Fibroblast of lung (primary cell): Measurements from ENCODE around the gene TRIM46. TPM values are rescaled to one million over a fixed set of nuclear protein-coding genes. Genes with fewer than 3 reads are reported as not detected.

ENCODE experiments used
- DNase-seq, 2 donors: peaks; one replicate each; pipeline versions ENCODE4 v3.0.0 to v3.0.0-alpha.2; 2010; ENCODE audit warnings: low read depth in 2 of 2
- H2AFZ ChIP-seq: 2 replicates; pipeline ENCODE4 v1.5.1; 2012; ENCODE audit warnings: low read length, control low read depth, inconsistent platforms
- H3K27ac ChIP-seq: 2 replicates; pipeline ENCODE4 v1.5.1; 2011; ENCODE audit warnings: low read length, control low read depth; ENCODE audit not compliant: insufficient read depth
- H3K27me3 ChIP-seq: 2 replicates; pipeline ENCODE4 v1.5.1; 2011; ENCODE audit warnings: mild to moderate bottlenecking, low read length; ENCODE audit not compliant: control insufficient read depth, insufficient read depth
- H3K36me3 ChIP-seq: 2 replicates; pipeline ENCODE4 v1.5.1; 2011; ENCODE audit warnings: low read length; ENCODE audit not compliant: control insufficient read depth, insufficient read depth
- H3K4me1 ChIP-seq: 2 replicates; pipeline ENCODE4 v1.5.1; 2011; ENCODE audit warnings: low read length; ENCODE audit not compliant: control insufficient read depth, insufficient read depth; ENCODE audit errors: extremely low read depth
- H3K4me2 ChIP-seq: 2 replicates; pipeline ENCODE4 v1.5.1; 2011; ENCODE audit warnings: low read length, control low read depth; ENCODE audit not compliant: insufficient read depth; ENCODE audit errors: extremely low read depth
- H3K4me3 ChIP-seq, 4 experiments: fragments of 200-600 bp in 1 of 4; sonication (generic) in 1 of 4; replicated peaks in 1 of 4; 2 replicates each; pipeline ENCODE4 v1.5.1; 2011 to 2016; ENCODE audit warnings: low read length in 4 of 4, low read depth in 3 of 4, mild to moderate bottlenecking in 3 of 4, control low read depth in 2 of 4, inconsistent platforms in 1 of 4, mixed read lengths in 1 of 4; ENCODE audit not compliant: insufficient read depth in 1 of 4; ENCODE audit errors: control extremely low read depth in 1 of 4
- H3K79me2 ChIP-seq: 2 replicates; pipeline ENCODE4 v1.5.1; 2012; ENCODE audit warnings: mild to moderate bottlenecking, low read length, inconsistent platforms; ENCODE audit not compliant: control insufficient read depth, insufficient read depth
- H3K9ac ChIP-seq: 2 replicates; pipeline ENCODE4 v1.5.1; 2011; ENCODE audit warnings: mild to moderate bottlenecking, low read length, control low read depth; ENCODE audit not compliant: insufficient read depth
- H3K9me3 ChIP-seq: 2 replicates; pipeline ENCODE4 v1.5.1; 2012; ENCODE audit warnings: low read depth, low read length; ENCODE audit not compliant: control insufficient read depth, insufficient read depth
- H4K20me1 ChIP-seq: 2 replicates; pipeline ENCODE4 v1.5.1; 2011; ENCODE audit warnings: low read length; ENCODE audit not compliant: control insufficient read depth, insufficient read depth; ENCODE audit errors: extremely low read depth
- CTCF ChIP-seq, 2 donors: IDR thresholded peaks in 1 of 2; conservative IDR thresholded peaks in 1 of 2; 1 replicate in 1 of 2; 2 replicates in 1 of 2; pipeline ENCODE4 v1.5.1; 2011 to 2012; ENCODE audit warnings: low read length in 2 of 2, control low read depth in 1 of 2, inconsistent platforms in 1 of 2, low read depth in 1 of 2, mild to moderate bottlenecking in 1 of 2
- EZH2 ChIP-seq: IDR thresholded peaks from 2 replicates; pipeline ENCODE4 v1.5.1; 2012; ENCODE audit warnings: low read length, control low read depth, mild to moderate bottlenecking; ENCODE audit errors: missing control alignments
- polyA plus RNA-seq, 2 donors: library from polyadenylated mRNA; depleted of rRNA in 1 of 2; stranded (reverse) in 1 of 2; unstranded in 1 of 2; fragments of >200 nt; gene quantifications; 2 replicates each; pipeline ENCODE4 v1.2.1, GENCODE V29; 2011 to 2012; ENCODE audit warnings: missing spikeins in 1 of 2
- total RNA-seq: library from RNA; depleted of rRNA; stranded (reverse); fragments of >200 nt; gene quantifications from 2 replicates; pipeline ENCODE4 v1.2.1, GENCODE V29; 2014

TRIM46 gene
- total and polyA plus RNA-seq, 2 donors (not counting 1 experiment from before 2014, with no cell fraction given): 1.9 to 4.0 TPM

- Histone ChIP-seq H3K27ac (no peak overlapping the region), H3K4me1 (peaks cover 8% of the 10 kb centered on the region), H3K9me3 (no peaks in the 10 kb centered on the region), H3K36me3 (peaks cover 15% of the 10 kb centered on the region), H2AFZ (no peak overlapping the region), H3K4me2 (no peak overlapping the region), H3K4me3 (no peak overlapping the region), H3K79me2 (peaks cover 11% of the 10 kb centered on the region), H3K9ac (no peak overlapping the region), H3K27me3 (no peaks in the 10 kb centered on the region), H4K20me1 (no peaks in the 10 kb centered on the region)
- no peak for TF ChIP-seq EZH2
- peak; percentile 83 to 95 for TF ChIP-seq CTCF (conservative IDR thresholded peaks at IDR 0.05 in 1 of 2, IDR thresholded peaks at IDR 0.05 in 1 of 2; ENCODE audit: low read depth in 1 of 2, low read length in 2 of 2)
- DNase-seq: peak; percentile 50 to 71
Observed at GRCh38 chr1:155176544-155177071, 3.0 kb downstream of the TRIM46 start.

- Histone ChIP-seq H3K36me3 (peaks cover 17% of the 10 kb centered on the region), H3K4me1 (peaks cover 6% of the 10 kb centered on the region), H3K9ac (no peak overlapping the region), H4K20me1 (no peaks in the 10 kb centered on the region), H3K27me3 (no peaks in the 10 kb centered on the region), H2AFZ (no peak overlapping the region), H3K4me2 (no peak overlapping the region), H3K27ac (no peak overlapping the region), H3K4me3 (no peak overlapping the region), H3K79me2 (peaks cover 7% of the 10 kb centered on the region), H3K9me3 (no peaks in the 10 kb centered on the region)
- DNase-seq: no peak
- no peak for TF ChIP-seq EZH2
- no peak for TF ChIP-seq CTCF (conservative IDR thresholded peaks at IDR 0.05 in 1 of 2, IDR thresholded peaks at IDR 0.05 in 1 of 2; ENCODE audit: low read depth in 1 of 2, low read length in 2 of 2)
Observed at GRCh38 chr1:155177192-155177917, 3.7 kb downstream of the TRIM46 start.

- no peaks in the 10 kb centered on the region for H3K27me3 ChIP-seq
- H3K9me3 ChIP-seq: no peaks in the 10 kb centered on the region
- no peak overlapping the region for H3K4me3 ChIP-seq
- H3K36me3 ChIP-seq: peaks cover 17% of the 10 kb centered on the region
- H4K20me1 ChIP-seq: no peaks in the 10 kb centered on the region
- H2AFZ ChIP-seq: no peak overlapping the region
- TF ChIP-seq EZH2: no peak
- no peak for TF ChIP-seq CTCF (conservative IDR thresholded peaks at IDR 0.05 in 1 of 2, IDR thresholded peaks at IDR 0.05 in 1 of 2; ENCODE audit: low read depth in 1 of 2, low read length in 2 of 2)
- H3K9ac ChIP-seq: no peak overlapping the region
- H3K4me1 ChIP-seq: peaks cover 6% of the 10 kb centered on the region
- no peak for DNase-seq
- peaks cover 1% of the 10 kb centered on the region for H3K79me2 ChIP-seq
- H3K4me2 ChIP-seq: no peak overlapping the region
- H3K27ac ChIP-seq: no peak overlapping the region
Observed at GRCh38 chr1:155177918-155178281, 4.3 kb downstream of the TRIM46 start.
